ENCODE data around the gene ITPR2. TPM values are rescaled to one million over a fixed set of nuclear protein-coding genes. Genes with fewer than 3 reads are reported as not detected.
"Not testable (repeated sequence)": the region's sequence is repeated elsewhere in the genome, so short reads cannot be mapped to it uniquely, and the experiment has no call there.

Gene ITPR2
- total RNA-seq, 2 experiments from 2014 or later, result 40.3 to 40.5 TPM

GRCh38 chr12:26863515-26863914 lies 30.5 kb upstream of the ITPR2 start:
- Mint-ChIP-seq H3K4me1 (peaks cover 14% of the 10 kb centered on the region), H3K36me3 (ENCODE audit: low read depth) (peaks cover 2% of the 10 kb centered on the region), H3K9me3 (no peaks in the 10 kb centered on the region), H3K27me3 (peaks cover 10% of the 10 kb centered on the region), H3K4me3 (no peak overlapping the region), H3K27ac (no peak overlapping the region)
- ChIA-PET POLR2A (no interaction called here), CTCF (interaction anchor here (0.7 to 1.3 kb wide), 3 partner anchors 13 to 759 kb away, joined by 3 read pairs; no protein-coding TSS in a partner anchor)
- DNase-seq, result no peak

GRCh38 chr12:26862787-26863186 lies 29.8 kb upstream of the ITPR2 start:
- DNase-seq; H3K4me3 Mint-ChIP-seq; H3K36me3 Mint-ChIP-seq (ENCODE audit: low read depth); POLR2A ChIA-PET; H3K27ac Mint-ChIP-seq; H3K9me3 Mint-ChIP-seq: not testable (repeated sequence)
- CTCF ChIA-PET, result interaction anchor here (0.7 to 1.3 kb wide), 3 partner anchors 14 to 759 kb away, joined by 3 read pairs; no protein-coding TSS in a partner anchor
- H3K4me1 Mint-ChIP-seq, result peaks cover 10% of the 10 kb centered on the region
- H3K27me3 Mint-ChIP-seq, result peaks cover 13% of the 10 kb centered on the region

- POLR2A ChIA-PET, result no interaction called here
These were observed 28.7 kb upstream of the ITPR2 start for GRCh38 chr12:26861690-26862089.

GRCh38 chr12:26857465-26858176 lies 24.6 kb upstream of the ITPR2 start:
- no peak overlapping the region for H3K4me3 Mint-ChIP-seq
- CTCF ChIA-PET, result interaction anchor here (0.8 kb wide), 1 partner anchor 27 kb away, joined by 3 read pairs; no protein-coding TSS in a partner anchor
- H3K4me1 Mint-ChIP-seq, result peaks cover 1% of the 10 kb centered on the region
- no peak for DNase-seq
- peaks cover 10% of the 10 kb centered on the region for H3K27me3 Mint-ChIP-seq
- H3K27ac Mint-ChIP-seq, result no peak overlapping the region
- no peaks in the 10 kb centered on the region for H3K36me3 Mint-ChIP-seq (ENCODE audit: low read depth)
- H3K9me3 Mint-ChIP-seq, result no peaks in the 10 kb centered on the region
- POLR2A ChIA-PET, result no interaction called here

More at GRCh38 chr12:26861690-26862089, 28.7 kb upstream of the ITPR2 start:
- H3K4me1 Mint-ChIP-seq, result peaks cover 1% of the 10 kb centered on the region
- CTCF ChIA-PET, result no interaction called here
- no peak for DNase-seq
- H3K4me3 Mint-ChIP-seq, result no peak overlapping the region
- H3K27me3 Mint-ChIP-seq, result peaks cover 14% of the 10 kb centered on the region
- H3K9me3 Mint-ChIP-seq, result no peaks in the 10 kb centered on the region
- H3K27ac Mint-ChIP-seq, result no peak overlapping the region
- no peaks in the 10 kb centered on the region for H3K36me3 Mint-ChIP-seq (ENCODE audit: low read depth)

GRCh38 chr12:26855337-26855736 lies 22.3 kb upstream of the ITPR2 start:
- peaks cover 13% of the 10 kb centered on the region for H3K27me3 Mint-ChIP-seq
- no peaks in the 10 kb centered on the region for H3K9me3 Mint-ChIP-seq
- DNase-seq, result no peak
- H3K4me3 Mint-ChIP-seq, result no peak overlapping the region
- H3K36me3 Mint-ChIP-seq (ENCODE audit: low read depth), result no peaks in the 10 kb centered on the region
- no peak overlapping the region for H3K27ac Mint-ChIP-seq
- ChIA-PET POLR2A (no interaction called here), CTCF (interaction anchor here (0.7 to 1.4 kb wide), 3 partner anchors 25 to 451 kb away, joined by 3 to 7 read pairs (median 3); no protein-coding TSS in a partner anchor)
- peaks cover 1% of the 10 kb centered on the region for H3K4me1 Mint-ChIP-seq

GRCh38 chr12:26854031-26854390 lies 21.0 kb upstream of the ITPR2 start:
- H3K9me3 Mint-ChIP-seq, result no peaks in the 10 kb centered on the region
- H3K4me3 Mint-ChIP-seq, result no peak overlapping the region
- peaks cover 1% of the 10 kb centered on the region for H3K4me1 Mint-ChIP-seq
- H3K27ac Mint-ChIP-seq, result no peak overlapping the region
- CTCF ChIA-PET, result interaction anchor here (1.4 kb wide), 1 partner anchor 31 kb away, joined by 7 read pairs; no protein-coding TSS in a partner anchor
- DNase-seq, result no peak
- peaks cover 16% of the 10 kb centered on the region for H3K27me3 Mint-ChIP-seq
- no peaks in the 10 kb centered on the region for H3K36me3 Mint-ChIP-seq (ENCODE audit: low read depth)
- POLR2A ChIA-PET, result no interaction called here

GRCh38 chr12:26853303-26854030 lies 20.5 kb upstream of the ITPR2 start:
- peak; percentile 79 for DNase-seq
- POLR2A ChIA-PET, result no interaction called here
- Mint-ChIP-seq H3K9me3 (no peaks in the 10 kb centered on the region), H3K4me1 (peaks cover 1% of the 10 kb centered on the region), H3K4me3 (no peak overlapping the region), H3K27ac (peak overlapping the region; percentile 60), H3K27me3 (peaks cover 15% of the 10 kb centered on the region), H3K36me3 (ENCODE audit: low read depth) (no peaks in the 10 kb centered on the region)
- CTCF ChIA-PET, result interaction anchor here (1.8 kb wide), 1 partner anchor 31 kb away, joined by 6 read pairs; no protein-coding TSS in a partner anchor

GRCh38 chr12:26851031-26851809 lies 18.2 kb upstream of the ITPR2 start:
- H3K9me3 Mint-ChIP-seq, result no peaks in the 10 kb centered on the region
- H3K36me3 Mint-ChIP-seq (ENCODE audit: low read depth), result no peaks in the 10 kb centered on the region
- DNase-seq, result no peak
- ChIA-PET CTCF (interaction anchor here (1.0 to 2.2 kb wide), 3 partner anchors 18 to 163 kb away, joined by 3 to 4 read pairs (median 4); partner anchors contain the start of genes ITPR2 and TM7SF3), POLR2A (no interaction called here)
- H3K27ac Mint-ChIP-seq, result no peak overlapping the region
- no peak overlapping the region for H3K4me3 Mint-ChIP-seq
- peaks cover 9% of the 10 kb centered on the region for H3K4me1 Mint-ChIP-seq
- H3K27me3 Mint-ChIP-seq, result peaks cover 22% of the 10 kb centered on the region

GRCh38 chr12:26848156-26848825 lies 15.3 kb upstream of the ITPR2 start:
- ChIA-PET POLR2A (interaction anchor here (0.5 kb wide), 1 partner anchor 30 kb away, joined by 14 read pairs; no protein-coding TSS in a partner anchor), CTCF (interaction anchor here (0.6 to 1.2 kb wide), 3 partner anchors 15 to 30 kb away, joined by 3 to 4 read pairs (median 3); partner anchors contain the start of gene ITPR2)
- H3K36me3 Mint-ChIP-seq (ENCODE audit: low read depth), result no peaks in the 10 kb centered on the region

GRCh38 chr12:26847431-26847830 lies 14.4 kb upstream of the ITPR2 start:
- H3K4me1 Mint-ChIP-seq, result peaks cover 16% of the 10 kb centered on the region
- no peaks in the 10 kb centered on the region for H3K9me3 Mint-ChIP-seq
- no peak overlapping the region for H3K27ac Mint-ChIP-seq
- POLR2A ChIA-PET, result interaction anchor here (0.5 to 0.6 kb wide), 2 partner anchors 15 to 29 kb away, joined by 3 to 14 read pairs; no protein-coding TSS in a partner anchor
- DNase-seq, result no peak
- H3K4me3 Mint-ChIP-seq, result no peak overlapping the region
- CTCF ChIA-PET, result interaction anchor here (1.1 to 1.2 kb wide), 2 partner anchors 14 to 31 kb away, joined by 3 read pairs; partner anchors contain the start of gene ITPR2
- no peaks in the 10 kb centered on the region for H3K36me3 Mint-ChIP-seq (ENCODE audit: low read depth)
- H3K27me3 Mint-ChIP-seq, result peaks cover 22% of the 10 kb centered on the region

More at GRCh38 chr12:26848156-26848825, 15.3 kb upstream of the ITPR2 start:
- Mint-ChIP-seq H3K4me3 (no peak overlapping the region), H3K4me1 (peaks cover 16% of the 10 kb centered on the region), H3K27me3 (peaks cover 22% of the 10 kb centered on the region), H3K27ac (no peak overlapping the region), H3K9me3 (no peaks in the 10 kb centered on the region)
- no peak for DNase-seq

GRCh38 chr12:26846416-26846815 lies 13.4 kb upstream of the ITPR2 start:
- no peak overlapping the region for H3K4me3 Mint-ChIP-seq
- ChIA-PET POLR2A (no interaction called here), CTCF (interaction anchor here (1.9 kb wide), 1 partner anchor 13 kb away, joined by 10 read pairs; the partner anchor contains the start of gene ITPR2)

GRCh38 chr12:26845984-26846383 lies 13.0 kb upstream of the ITPR2 start:
- no peak for DNase-seq
- Mint-ChIP-seq H3K36me3 (ENCODE audit: low read depth) (no peaks in the 10 kb centered on the region), H3K27me3 (peaks cover 21% of the 10 kb centered on the region), H3K9me3 (no peaks in the 10 kb centered on the region), H3K4me1 (peaks cover 19% of the 10 kb centered on the region), H3K4me3 (no peak overlapping the region), H3K27ac (no peak overlapping the region)
- CTCF ChIA-PET, result interaction anchor here (1.9 kb wide), 1 partner anchor 13 kb away, joined by 10 read pairs; the partner anchor contains the start of gene ITPR2
- POLR2A ChIA-PET, result no interaction called here

More at GRCh38 chr12:26846416-26846815, 13.4 kb upstream of the ITPR2 start:
- Mint-ChIP-seq H3K36me3 (ENCODE audit: low read depth) (no peaks in the 10 kb centered on the region), H3K27ac (no peak overlapping the region), H3K4me1 (peaks cover 16% of the 10 kb centered on the region), H3K27me3 (peaks cover 22% of the 10 kb centered on the region), H3K9me3 (no peaks in the 10 kb centered on the region)
- DNase-seq, result no peak

Data from activated CD4-positive, alpha-beta T cell treated with anti-CD3 and anti-CD28 coated beads, Interleukin-2, amount 10 ng/mL, durations not matched to agents 7 days and 5 days (primary cell).